Liver (tissue), 9 donors: ENCODE measurements around the gene CELF4. TPM values are rescaled to one million over a fixed set of nuclear protein-coding genes. Genes with fewer than 3 reads are reported as not detected.

Experiments used
- DNase-seq: peaks from one replicate; pipeline ENCODE4 v3.0.0-alpha.2; 2017; ENCODE audit warnings: low spot score
- H3K27ac ChIP-seq, 2 donors: one replicate each; pipeline ENCODE4 v1.7.0; 2013; ENCODE audit warnings: inconsistent platforms in 2 of 2, low read length in 2 of 2, control low read depth in 1 of 2, low read depth in 1 of 2, mild to moderate bottlenecking in 1 of 2
- H3K27me3 ChIP-seq, 4 donors: one replicate each; pipeline versions ENCODE4 v1.6.1 to v1.7.0; 2013; ENCODE audit warnings: low read length in 3 of 4, inconsistent platforms in 1 of 4, mild to moderate bottlenecking in 1 of 4, moderate library complexity in 1 of 4; ENCODE audit not compliant: control insufficient read depth in 4 of 4, insufficient read depth in 4 of 4
- H3K36me3 ChIP-seq, 4 donors: one replicate each; pipeline versions ENCODE4 v1.6.1 to v1.7.0; 2013; ENCODE audit warnings: low read length in 3 of 4, mild to moderate bottlenecking in 3 of 4, low read depth in 1 of 4, moderate library complexity in 1 of 4; ENCODE audit not compliant: control insufficient read depth in 4 of 4, insufficient read depth in 3 of 4
- H3K4me1 ChIP-seq, 4 donors: one replicate each; pipeline versions ENCODE4 v1.6.1 to v1.7.0; 2013; ENCODE audit warnings: low read length in 3 of 4, mild to moderate bottlenecking in 3 of 4, moderate library complexity in 1 of 4; ENCODE audit not compliant: control insufficient read depth in 4 of 4, insufficient read depth in 4 of 4
- H3K4me3 ChIP-seq, 3 donors: one replicate each; pipeline versions ENCODE4 v1.6.1 to v1.7.0; 2013; ENCODE audit warnings: low read length in 3 of 3, control low read depth in 1 of 3, low read depth in 1 of 3, mild to moderate bottlenecking in 1 of 3
- H3K9ac ChIP-seq, 2 donors: one replicate each; pipeline ENCODE4 v1.7.0; 2013; ENCODE audit warnings: low read length in 2 of 2, mild to moderate bottlenecking in 2 of 2, moderate library complexity in 2 of 2, control low read depth in 1 of 2, low read depth in 1 of 2
- H3K9me3 ChIP-seq, 4 donors: one replicate each; pipeline versions ENCODE4 v1.6.1 to v1.7.0; 2013; ENCODE audit warnings: low read length in 3 of 4; ENCODE audit not compliant: control insufficient read depth in 4 of 4
- FOXA1 ChIP-seq: IDR thresholded peaks from 2 replicates; pipeline ENCODE4 v1.6.1; 2016; ENCODE audit warnings: antibody characterized with exemption
- FOXA2 ChIP-seq: IDR thresholded peaks from 2 replicates; pipeline ENCODE4 v1.6.1; 2016; ENCODE audit warnings: antibody characterized with exemption
- GABPA ChIP-seq, 2 donors: IDR thresholded peaks in 1 of 2; conservative IDR thresholded peaks in 1 of 2; 2 replicates each; pipeline ENCODE4 v1.6.1; 2016; ENCODE audit warnings: antibody characterized with exemption in 2 of 2, mild to moderate bottlenecking in 1 of 2, moderate library complexity in 1 of 2
- HNF4A ChIP-seq, 2 donors: conservative IDR thresholded peaks; 2 replicates each; pipeline ENCODE4 v1.6.1; 2016; ENCODE audit warnings: antibody characterized with exemption in 2 of 2, mild to moderate bottlenecking in 2 of 2
- HNF4G ChIP-seq: IDR thresholded peaks from 2 replicates; pipeline ENCODE4 v1.6.1; 2016; ENCODE audit warnings: antibody characterized with exemption
- JUND ChIP-seq, 2 donors: IDR thresholded peaks; 2 replicates each; pipeline ENCODE4 v1.6.1; 2016; ENCODE audit warnings: antibody characterized with exemption in 2 of 2
- NR2F2 ChIP-seq: IDR thresholded peaks from 2 replicates; pipeline ENCODE4 v1.6.1; 2016; ENCODE audit warnings: antibody characterized with exemption
- RAD21 ChIP-seq, 2 donors: IDR thresholded peaks; 2 replicates each; pipeline ENCODE4 v1.6.1; 2016; ENCODE audit warnings: antibody characterized with exemption in 2 of 2, mild to moderate bottlenecking in 2 of 2
- RXRA ChIP-seq, 2 donors: IDR thresholded peaks; 2 replicates each; pipeline ENCODE4 v1.6.1; 2017 to 2018; ENCODE audit warnings: antibody characterized with exemption in 2 of 2, mild to moderate bottlenecking in 1 of 2
- SP1 ChIP-seq: IDR thresholded peaks from 2 replicates; pipeline ENCODE4 v1.6.1; 2018; ENCODE audit warnings: antibody characterized with exemption, mild to moderate bottlenecking
- TAF1 ChIP-seq: conservative IDR thresholded peaks from 2 replicates; pipeline ENCODE4 v1.6.1; 2016; ENCODE audit warnings: antibody characterized with exemption, mild to moderate bottlenecking
- YY1 ChIP-seq: IDR thresholded peaks from 2 replicates; pipeline ENCODE4 v1.6.1; 2016; ENCODE audit warnings: antibody characterized with exemption, mild to moderate bottlenecking
- ZBTB33 ChIP-seq: IDR thresholded peaks from 2 replicates; pipeline ENCODE4 v1.6.1; 2016; ENCODE audit warnings: antibody characterized with exemption
- WGBS: extraction: QIAGEN DNeasy Blood & Tissue Kit; methylation state at CpG from one replicate; pipeline ENCODE4 v1.1.7; 2013; 5-methylcytosine and 5-hydroxymethylcytosine counted together
- polyA plus RNA-seq, 2 donors: library from polyadenylated mRNA; stranded (reverse) in 1 of 2; unstranded in 1 of 2; fragments of 200-250 nt in 1 of 2; fragments of >200 nt in 1 of 2; fragmentation: Nextera tagmentation in 1 of 2; extraction: Ambion mirVana in 1 of 2; gene quantifications; one replicate each; pipeline versions ENCODE4 v1.2.1 to v1.2.3, GENCODE V29; 2013 to 2015
- total RNA-seq, 2 donors: library from RNA; depleted of rRNA; stranded (reverse); fragments of >200 nt; gene quantifications; one replicate each; pipeline ENCODE4 v1.2.3, GENCODE V29; 2014
- TF ChIP-seq, protein P1 (sequence below): IDR thresholded peaks from 2 replicates; pipeline ENCODE4 v1.6.1; 2016; ENCODE audit warnings: antibody characterized with exemption
- TF ChIP-seq, protein P2 (sequence below): IDR thresholded peaks from 2 replicates; pipeline ENCODE4 v1.6.1; 2016; ENCODE audit warnings: antibody characterized with exemption
- donor health status: healthy.
- donor health status: healthy.
- donor health status: healthy.
- donor health status: healthy.
- donor health status: healthy.

CELF4 gene
- total and polyA plus RNA-seq, 4 donors = 0.08 to 0.28 (median 0.21) TPM; not detected in 1

- no peaks in the 10 kb centered on the region for H3K27me3 ChIP-seq
Measured at GRCh38 chr18:37315935-37316334, 249.7 kb downstream of the CELF4 start.

DNA sequence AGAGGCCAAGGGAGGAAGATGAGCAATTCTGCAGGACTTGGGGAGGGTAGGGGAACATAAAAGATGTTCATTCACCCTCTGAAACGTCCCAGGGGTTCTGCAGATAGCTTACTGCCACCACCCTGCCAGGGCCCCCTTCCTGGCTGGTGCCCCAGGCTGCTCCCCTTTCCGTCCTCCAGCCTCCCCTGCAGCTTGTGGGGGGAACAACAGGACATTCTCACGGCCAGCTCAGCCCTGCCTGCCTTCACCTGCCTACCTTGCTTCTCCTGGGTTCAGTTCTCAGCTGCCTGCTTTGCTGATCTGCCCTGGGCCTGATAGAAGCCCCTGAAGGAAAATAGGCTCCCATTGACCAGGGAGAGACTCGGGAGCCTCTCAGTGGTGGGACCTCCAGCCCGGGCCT lies 251.1 kb downstream of the CELF4 start:
- whole genome bisulfite sequencing = 73% methylated on average over 5 of the region's 5 CpGs
- Histone ChIP-seq H3K9ac (no peak overlapping the region), H3K27ac (no peak overlapping the region), H3K4me1 (no peaks in the 10 kb centered on the region), H3K9me3 (no peaks in the 10 kb centered on the region), H3K4me3 (no peak overlapping the region), H3K27me3 (no peaks in the 10 kb centered on the region), H3K36me3 (no peaks in the 10 kb centered on the region)
- DNase-seq = no peak
- TF ChIP-seq FOXA1 (no peak), JUND (IDR thresholded peaks at IDR 0.05) (no peak), YY1 (no peak), GABPA (IDR thresholded peaks at IDR 0.05 in 1 of 2, conservative IDR thresholded peaks at IDR 0.05 in 1 of 2) (no peak), FOXA2 (no peak)

More at GRCh38 chr18:37315935-37316334, 249.7 kb downstream of the CELF4 start:
- Histone ChIP-seq H3K9ac (no peak overlapping the region), H3K36me3 (no peaks in the 10 kb centered on the region), H3K4me3 (no peak overlapping the region), H3K9me3 (no peaks in the 10 kb centered on the region), H3K27ac (no peak overlapping the region), H3K4me1 (no peaks in the 10 kb centered on the region)
- no peak for DNase-seq
- TF ChIP-seq HNF4A (conservative IDR thresholded peaks at IDR 0.05) (no peak), RXRA (IDR thresholded peaks at IDR 0.05) (no peak), YY1 (no peak), FOXA2 (no peak)
- TF ChIP-seq, protein P1, sequence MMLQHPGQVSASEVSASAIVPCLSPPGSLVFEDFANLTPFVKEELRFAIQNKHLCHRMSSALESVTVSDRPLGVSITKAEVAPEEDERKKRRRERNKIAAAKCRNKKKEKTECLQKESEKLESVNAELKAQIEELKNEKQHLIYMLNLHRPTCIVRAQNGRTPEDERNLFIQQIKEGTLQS = no peak
- WGBS = 91% methylated on average over 1 of the region's 1 CpG

- DNase-seq = no peak
- Histone ChIP-seq H3K9ac (no peak overlapping the region), H3K4me3 (no peak overlapping the region), H3K36me3 (no peaks in the 10 kb centered on the region), H3K4me1 (no peaks in the 10 kb centered on the region), H3K27ac (no peak overlapping the region), H3K9me3 (no peaks in the 10 kb centered on the region), H3K27me3 (no peaks in the 10 kb centered on the region)
- WGBS = 84% methylated on average over 10 of the region's 10 CpGs
- TF ChIP-seq YY1 (no peak), RAD21 (IDR thresholded peaks at IDR 0.05) (no peak), TAF1 (no peak), RXRA (IDR thresholded peaks at IDR 0.05) (no peak)
- TF ChIP-seq, protein P2, sequence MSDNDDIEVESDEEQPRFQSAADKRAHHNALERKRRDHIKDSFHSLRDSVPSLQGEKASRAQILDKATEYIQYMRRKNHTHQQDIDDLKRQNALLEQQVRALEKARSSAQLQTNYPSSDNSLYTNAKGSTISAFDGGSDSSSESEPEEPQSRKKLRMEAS = no peak
Measured at GRCh38 chr18:37313624-37314023, 252.0 kb downstream of the CELF4 start.

DNA sequence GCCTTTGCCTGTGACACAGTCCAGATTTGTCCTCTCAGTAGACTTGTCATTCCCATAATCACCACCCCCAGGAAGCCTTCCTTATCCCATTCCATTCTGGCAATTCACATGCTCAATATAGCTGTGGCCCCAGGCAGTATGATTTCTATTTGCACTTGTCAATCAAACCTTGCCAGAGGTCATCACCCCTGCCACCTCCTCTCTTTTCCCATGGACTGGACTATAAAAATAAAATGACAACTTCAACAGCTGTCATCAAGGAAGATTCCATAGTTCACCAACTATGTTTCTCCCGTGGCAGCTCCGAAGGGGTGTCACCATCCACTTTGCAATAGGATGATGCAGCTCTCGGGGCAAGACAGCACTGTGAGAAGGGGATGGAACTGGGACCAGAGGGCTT lies 255.7 kb downstream of the CELF4 start:
- Histone ChIP-seq H3K27ac (no peak overlapping the region), H3K36me3 (no peaks in the 10 kb centered on the region), H3K9me3 (no peaks in the 10 kb centered on the region), H3K27me3 (no peaks in the 10 kb centered on the region), H3K4me1 (no peaks in the 10 kb centered on the region), H3K4me3 (no peak overlapping the region), H3K9ac (no peak overlapping the region)
- DNase-seq = no peak
- WGBS = 72% methylated on average over 3 of the region's 3 CpGs
- TF ChIP-seq, protein P2 = no peak
- TF ChIP-seq ZBTB33 (no peak), JUND (IDR thresholded peaks at IDR 0.05) (no peak), HNF4G (no peak), SP1 (no peak), RXRA (IDR thresholded peaks at IDR 0.05) (no peak), NR2F2 (no peak)
